GM21528 (cell line): ENCODE data around the gene NOTUM.
A peak's percentile ranks its signal among the peaks of the same experiment; 100 is the strongest.
"Not testable (repeated sequence)": the region's sequence is repeated elsewhere in the genome, so short reads cannot be mapped to it uniquely, and the experiment has no call there.

Source experiments
- ATAC-seq: cut with Tn5 transposase; IDR thresholded peaks from one replicate; pipeline ENCODE4 v1.9.1; 2021; ENCODE audit warnings: mild to moderate bottlenecking, moderate library complexity; ENCODE audit not compliant: unreplicated experiment, low FRiP score

NOTUM gene

DNA sequence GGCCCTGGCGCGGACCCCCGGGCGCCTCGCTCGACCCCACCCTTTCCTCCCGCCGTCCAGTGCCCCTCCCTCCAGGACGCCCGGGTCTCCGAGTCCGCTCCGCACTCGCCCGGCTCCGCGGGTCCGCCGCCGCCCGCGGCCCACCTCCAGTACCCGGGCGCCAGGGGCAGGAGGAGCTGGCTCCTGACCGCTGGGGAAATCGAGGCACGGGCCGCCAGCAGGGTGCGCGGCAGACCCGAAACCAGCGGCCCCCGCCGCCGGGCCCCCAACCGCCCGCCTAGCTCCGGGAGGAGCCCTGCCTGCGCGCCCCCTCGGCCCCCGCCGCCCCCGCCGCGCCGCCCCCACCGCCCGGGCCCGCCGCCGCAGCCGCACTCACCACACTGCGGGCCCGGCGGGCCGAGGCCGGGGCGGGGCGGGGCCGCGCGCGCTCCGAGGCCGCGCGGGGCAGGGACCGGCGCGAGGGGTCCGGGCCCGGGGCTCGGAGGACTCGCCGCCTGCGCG lies 33.8 kb downstream of the NOTUM start:
- peak; percentile 17 for ATAC-seq

DNA sequence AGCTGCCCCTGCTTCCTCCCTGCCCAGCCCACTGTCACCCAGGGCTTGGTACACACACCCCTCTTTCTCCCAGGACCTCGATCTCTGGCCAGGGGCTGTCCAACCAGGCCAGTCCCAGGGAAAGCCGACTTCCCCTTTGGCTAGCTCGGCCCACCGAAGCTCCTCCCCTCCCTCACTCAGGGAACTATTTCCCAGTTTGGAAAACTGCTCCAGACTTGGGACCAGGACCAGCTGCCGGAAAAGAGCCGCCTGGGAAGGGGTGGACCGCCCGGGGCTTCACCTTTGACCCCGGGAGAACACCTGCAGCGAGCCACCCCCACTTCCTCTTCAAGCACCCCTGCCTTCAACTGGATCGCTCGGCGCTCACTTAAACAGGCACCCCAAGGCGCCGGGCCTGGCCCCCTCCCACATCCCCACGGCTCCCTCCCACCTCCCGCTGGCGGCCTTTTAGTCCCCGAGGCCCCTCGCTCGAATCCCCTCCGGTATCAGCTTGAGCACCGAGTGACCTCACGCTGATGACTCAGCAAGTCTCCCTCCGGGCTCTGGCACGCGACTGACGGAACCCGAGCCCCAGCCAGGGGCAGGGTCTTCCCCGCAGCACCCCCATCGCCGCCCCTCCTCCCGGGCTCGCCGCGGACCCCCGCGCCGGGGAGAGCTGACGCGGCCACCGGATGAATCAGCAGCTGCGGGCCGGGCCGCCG lies 34.4 kb downstream of the NOTUM start:
- peak; percentile 24 for ATAC-seq

GRCh38 chr17:81925860-81926450 lies 35.0 kb downstream of the NOTUM start:
- ATAC-seq, result no peak

GRCh38 chr17:81924557-81925532 lies 36.1 kb downstream of the NOTUM start:
- no peak for ATAC-seq

- no peak for ATAC-seq
Observed at GRCh38 chr17:81923302-81924260, 37.4 kb downstream of the NOTUM start.

- no peak for ATAC-seq
Observed at GRCh38 chr17:81922566-81923301, 38.3 kb downstream of the NOTUM start.

GRCh38 chr17:81921996-81922565 lies 38.9 kb downstream of the NOTUM start:
- no peak for ATAC-seq

DNA sequence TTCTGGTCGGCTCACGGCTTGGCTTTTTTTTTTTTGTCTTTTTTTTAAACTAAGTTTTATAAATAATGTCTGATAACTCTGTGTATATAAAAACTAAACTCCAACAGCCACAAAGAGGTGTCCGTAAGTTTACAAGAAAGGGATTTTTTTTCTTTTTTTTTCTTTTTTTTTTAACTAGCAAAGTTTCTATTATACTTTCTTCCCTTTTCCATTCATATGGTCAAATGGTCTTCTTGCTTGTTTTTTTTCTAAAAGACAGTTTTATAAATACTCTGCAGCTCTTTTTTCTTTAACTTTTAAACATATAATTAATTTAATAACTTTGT lies 39.5 kb downstream of the NOTUM start:
- ATAC-seq, result no peak

DNA sequence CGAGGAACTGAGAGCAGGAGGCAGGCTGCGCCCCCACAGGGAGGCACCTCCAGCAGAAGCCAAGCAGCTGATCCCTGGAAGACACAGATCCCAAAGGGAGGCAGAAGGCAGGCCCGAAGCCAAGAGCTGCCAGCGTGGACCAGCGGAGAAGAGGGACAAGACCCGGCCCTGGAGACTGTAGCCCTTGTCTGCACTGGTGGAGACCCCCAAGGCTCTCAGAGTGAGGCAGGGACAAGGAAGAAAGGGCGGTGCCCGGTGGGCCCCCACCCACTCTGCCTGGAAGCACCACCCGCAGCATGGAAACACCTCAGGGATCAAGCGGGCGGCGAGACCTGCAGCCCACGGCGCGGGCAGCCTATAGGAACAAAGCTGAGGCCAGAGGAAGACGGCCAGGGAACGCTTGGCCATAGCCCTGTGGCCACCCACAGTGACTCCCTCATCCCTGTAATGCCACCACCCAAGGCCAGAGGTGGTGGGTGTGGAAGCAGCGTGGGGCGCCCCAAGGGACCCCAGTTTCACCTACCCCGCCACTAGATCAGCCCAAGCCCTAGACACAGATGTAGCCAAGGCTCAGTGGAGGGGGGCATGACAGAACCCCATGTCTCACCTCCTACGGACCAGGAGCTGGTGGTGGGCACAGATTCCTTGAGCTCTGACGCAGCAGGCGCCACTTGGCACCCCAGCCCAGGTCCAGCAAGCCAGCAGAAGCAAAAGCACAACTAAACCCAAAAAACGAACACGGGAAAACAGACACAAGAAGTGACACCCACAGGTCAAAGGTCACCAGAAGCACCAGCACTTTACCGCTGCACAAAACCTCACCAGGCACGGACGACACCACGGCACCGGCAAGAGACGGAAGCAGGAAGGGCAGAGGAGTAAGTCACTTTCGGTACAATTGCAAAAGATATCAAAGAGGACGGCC lies 40.1 kb downstream of the NOTUM start:
- ATAC-seq, result no peak

- no peak for ATAC-seq
Observed at GRCh38 chr17:81918832-81919545, 42.0 kb downstream of the NOTUM start.

DNA sequence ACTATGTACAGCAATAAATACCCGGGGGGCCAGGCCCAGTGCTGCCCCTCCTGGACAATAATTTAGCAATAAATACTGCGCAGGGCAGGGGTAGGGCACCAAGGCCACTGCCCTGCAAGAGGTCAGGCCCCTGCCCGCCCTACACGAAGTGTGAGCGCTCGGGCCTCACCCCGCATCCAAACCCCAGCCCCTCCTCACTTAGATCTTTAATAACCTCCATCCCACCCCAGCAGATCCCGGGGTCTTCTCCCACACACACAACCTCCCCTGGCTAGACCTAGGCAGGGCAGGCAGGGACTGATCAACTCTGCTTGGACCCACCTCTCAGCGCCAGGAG lies 42.7 kb downstream of the NOTUM start:
- ATAC-seq, result not testable (repeated sequence)

- no peak for ATAC-seq
Observed at GRCh38 chr17:81917565-81918332, 43.2 kb downstream of the NOTUM start, which contains the start of gene SIRT7. Gene SIRT7 (minus strand): TSS chr17:81918176. CDS start chr17:81918131, 45 bp downstream.

DNA sequence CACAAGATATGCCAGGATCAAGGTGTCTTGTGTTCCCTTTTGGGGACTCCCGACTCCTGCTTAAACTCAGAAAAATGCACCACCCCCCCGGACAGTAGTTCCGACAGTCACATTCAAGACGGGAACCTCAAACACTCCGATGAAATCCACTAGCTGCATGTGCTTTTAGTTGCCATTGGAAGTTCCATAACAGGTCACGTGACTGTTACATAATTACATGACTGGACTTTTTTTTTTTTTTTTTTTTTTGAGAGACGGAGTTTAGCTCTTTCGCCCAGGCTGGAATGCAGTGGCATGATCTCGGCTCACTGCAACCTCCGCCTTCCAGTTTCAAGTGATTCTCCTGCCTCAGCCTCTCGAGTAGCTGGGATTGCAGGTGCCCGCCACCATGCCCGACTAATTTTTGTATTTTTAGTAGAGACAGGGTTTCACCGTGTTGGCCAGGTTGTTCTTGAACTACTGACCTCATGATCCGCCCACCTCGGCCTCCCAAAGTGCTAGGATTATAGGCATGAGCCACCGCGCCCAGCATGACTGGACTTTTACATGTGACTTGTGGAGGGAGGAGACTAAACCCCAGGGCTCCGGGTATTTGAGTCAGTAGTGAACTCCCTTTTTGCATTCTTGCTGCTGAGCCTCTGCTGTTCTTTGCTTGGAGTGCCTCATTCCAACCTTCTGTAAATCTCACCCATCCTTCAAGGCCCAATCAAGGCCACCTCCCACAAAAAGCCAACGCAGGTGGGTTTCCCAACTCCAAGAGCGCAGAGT lies 44.6 kb downstream of the NOTUM start:
- no peak for ATAC-seq

DNA sequence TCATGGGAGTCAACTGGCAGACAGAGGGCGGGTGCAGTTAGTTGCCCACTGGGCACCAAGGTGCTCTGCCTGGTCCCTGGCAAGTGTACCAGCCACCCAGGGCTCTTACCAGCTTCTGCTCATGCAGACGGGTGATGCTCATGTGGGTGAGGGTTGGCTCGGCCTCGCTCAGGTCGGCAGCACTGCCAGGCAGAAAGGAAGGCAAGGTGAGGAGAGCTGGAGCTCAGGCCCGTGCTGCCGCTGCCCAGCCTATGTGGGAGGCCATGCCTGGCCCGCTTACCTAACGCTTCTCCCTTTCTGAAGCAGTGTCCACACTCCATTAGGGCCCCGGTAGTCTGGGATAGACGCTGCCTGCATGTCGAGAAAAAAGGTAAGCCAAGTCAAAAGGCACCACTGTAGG lies 45.7 kb downstream of the NOTUM start:
- ATAC-seq, result no peak

- ATAC-seq, result no peak
Observed at GRCh38 chr17:81914103-81914850, 46.7 kb downstream of the NOTUM start.
